Measurements from ENCODE around the gene SUV39H1. TPM values are rescaled to one million over a fixed set of nuclear protein-coding genes. Genes with fewer than 3 reads are reported as not detected.
"Not testable (repeated sequence)": the region's sequence is repeated elsewhere in the genome, so short reads cannot be mapped to it uniquely, and the experiment has no call there.

Gene SUV39H1
- total RNA-seq, 1 donor from 2014 or later = 1.9 TPM

GRCh38 chrX:48685416-48685815 lies 11.1 kb upstream of the SUV39H1 start:
- DNase-seq (ENCODE audit: low read depth) = no peak

DNA sequence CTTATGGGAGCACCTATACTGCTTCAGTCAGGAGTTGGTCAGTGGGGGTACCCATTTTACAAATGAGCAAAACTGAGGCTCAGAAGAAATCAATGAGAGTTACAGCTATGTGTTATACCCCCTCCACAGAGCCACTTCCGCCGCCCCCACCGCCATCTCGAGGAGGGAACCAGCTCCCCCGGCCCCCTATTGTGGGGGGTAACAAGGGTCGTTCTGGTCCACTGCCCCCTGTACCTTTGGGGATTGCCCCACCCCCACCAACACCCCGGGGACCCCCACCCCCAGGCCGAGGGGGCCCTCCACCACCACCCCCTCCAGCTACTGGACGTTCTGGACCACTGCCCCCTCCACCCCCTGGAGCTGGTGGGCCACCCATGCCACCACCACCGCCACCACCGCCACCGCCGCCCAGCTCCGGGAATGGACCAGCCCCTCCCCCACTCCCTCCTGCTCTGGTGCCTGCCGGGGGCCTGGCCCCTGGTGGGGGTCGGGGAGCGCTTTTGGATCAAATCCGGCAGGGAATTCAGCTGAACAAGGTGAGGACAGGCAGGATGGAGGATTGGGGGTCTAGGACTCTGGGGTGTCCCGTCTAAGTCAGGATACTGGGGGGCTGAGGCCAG lies 7.9 kb upstream of the SUV39H1 start:
- no peak for DNase-seq (ENCODE audit: low read depth)

DNA sequence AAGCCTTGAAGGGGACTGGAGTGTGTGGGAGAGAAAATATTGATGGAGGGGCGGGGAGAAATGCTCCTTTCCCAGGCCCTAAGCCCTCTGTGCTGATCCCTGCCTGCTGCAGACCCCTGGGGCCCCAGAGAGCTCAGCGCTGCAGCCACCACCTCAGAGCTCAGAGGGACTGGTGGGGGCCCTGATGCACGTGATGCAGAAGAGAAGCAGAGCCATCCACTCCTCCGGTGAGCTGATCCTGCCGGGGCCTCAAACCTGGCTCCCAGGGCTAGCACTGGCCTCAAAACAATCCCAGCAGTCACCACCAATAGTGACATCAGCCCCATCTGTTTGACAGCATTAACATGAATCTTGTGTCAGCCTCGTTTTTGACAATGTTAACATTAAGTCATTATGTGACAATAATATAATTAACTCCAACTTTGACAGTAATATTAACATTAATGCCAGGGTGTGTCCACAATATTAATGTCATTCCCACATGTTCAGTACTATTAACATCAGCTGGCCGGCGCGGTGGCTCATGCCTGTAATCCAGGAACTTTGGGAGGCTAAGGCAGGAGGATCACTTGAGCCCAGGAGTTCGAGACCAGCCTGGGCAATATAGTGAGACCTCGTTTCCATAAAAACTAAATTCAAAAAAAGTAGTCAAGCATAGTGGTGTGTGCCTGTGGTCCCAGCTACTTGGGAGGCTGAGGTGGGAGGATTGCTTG lies 7.2 kb upstream of the SUV39H1 start:
- DNase-seq (ENCODE audit: low read depth) = no peak

- not testable (repeated sequence) for DNase-seq (ENCODE audit: low read depth)
Observed at GRCh38 chrX:48691746-48692145, 4.8 kb upstream of the SUV39H1 start.

GRCh38 chrX:48694776-48695533 lies 1.6 kb upstream of the SUV39H1 start:
- DNase-seq (ENCODE audit: low read depth) = no peak

GRCh38 chrX:48695534-48695896 lies 1.0 kb upstream of the SUV39H1 start:
- peak; percentile 22 for DNase-seq (ENCODE audit: low read depth)

DNA sequence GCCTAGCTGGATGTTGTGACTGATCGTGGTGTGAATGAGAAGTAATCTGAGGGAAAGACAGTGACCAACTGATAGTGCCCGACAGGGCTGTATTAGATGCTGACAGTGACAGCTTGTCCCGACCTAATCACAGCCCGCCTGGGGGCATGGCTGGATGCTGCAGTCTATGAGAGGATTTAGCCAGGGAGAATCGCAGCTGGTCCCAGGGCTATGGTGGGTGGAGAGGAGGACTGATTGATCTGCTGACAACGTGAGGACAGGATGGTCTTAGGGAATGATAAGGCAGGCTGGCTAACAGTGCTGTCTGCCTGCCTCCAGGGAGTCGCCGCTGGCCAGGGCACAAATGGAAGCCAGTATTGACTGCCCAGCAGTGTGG lies 621 bp upstream of the SUV39H1 start:
- DNase-seq (ENCODE audit: low read depth) = no peak

GRCh38 chrX:48696909-48697727 lies 584 bp downstream of the SUV39H1 start:
- no peak for DNase-seq (ENCODE audit: low read depth)

DNA sequence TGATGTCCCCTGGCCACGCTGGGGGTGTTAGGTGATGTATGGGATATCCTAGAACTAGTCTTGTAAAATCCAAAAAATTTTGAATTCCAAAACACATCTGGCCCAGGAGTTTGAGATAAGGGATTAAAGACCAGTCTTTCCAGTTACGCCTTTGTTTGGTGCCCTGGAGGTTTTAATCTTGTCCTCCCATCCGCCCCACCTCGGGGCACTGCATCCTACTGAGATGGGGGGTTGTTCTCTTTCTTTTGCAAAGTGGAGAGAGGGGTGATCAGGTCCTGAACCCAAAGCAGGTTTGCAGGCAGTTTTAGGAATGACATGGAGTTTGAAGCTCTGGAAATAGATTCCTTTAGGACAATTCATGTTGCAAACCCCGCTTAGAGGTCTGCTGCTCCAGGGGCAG lies 1.8 kb downstream of the SUV39H1 start:
- DNase-seq (ENCODE audit: low read depth) = no peak

- DNase-seq (ENCODE audit: low read depth) = no peak
Observed at GRCh38 chrX:48700246-48700645, 3.7 kb downstream of the SUV39H1 start.

- DNase-seq (ENCODE audit: low read depth) = no peak
Observed at GRCh38 chrX:48700951-48701653, 4.6 kb downstream of the SUV39H1 start.

GRCh38 chrX:48702032-48702431 lies 5.5 kb downstream of the SUV39H1 start:
- no peak for DNase-seq (ENCODE audit: low read depth)

DNA sequence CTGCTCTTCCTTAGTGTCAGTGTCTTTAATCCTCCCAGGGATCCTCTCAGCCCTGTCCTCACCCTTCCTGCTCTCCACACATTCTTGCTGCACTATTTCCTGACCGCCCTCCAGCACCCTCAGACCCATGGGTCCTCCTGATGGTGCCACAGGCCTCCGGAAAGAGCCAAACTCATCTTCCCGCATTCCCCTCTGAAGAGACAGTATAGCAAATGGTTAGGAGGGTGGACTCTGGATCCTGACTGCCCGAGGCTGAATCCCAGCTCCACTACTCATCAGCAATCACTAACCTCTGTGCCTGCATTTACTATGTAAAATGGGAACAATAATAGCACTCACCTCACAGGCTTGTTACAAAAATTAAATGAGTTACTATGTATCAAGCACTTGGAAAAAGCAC lies 6.2 kb downstream of the SUV39H1 start:
- DNase-seq (ENCODE audit: low read depth) = no peak

- no peak for DNase-seq (ENCODE audit: low read depth)
Observed at GRCh38 chrX:48703228-48703627, 6.7 kb downstream of the SUV39H1 start.

GRCh38 chrX:48703642-48704481 lies 7.3 kb downstream of the SUV39H1 start:
- peak; percentile 43 for DNase-seq (ENCODE audit: low read depth)

- no peak for DNase-seq (ENCODE audit: low read depth)
Observed at GRCh38 chrX:48705871-48706270, 9.3 kb downstream of the SUV39H1 start.

GRCh38 chrX:48709522-48710112 lies 13.1 kb downstream of the SUV39H1 start:
- no peak for DNase-seq (ENCODE audit: low read depth)

DNA sequence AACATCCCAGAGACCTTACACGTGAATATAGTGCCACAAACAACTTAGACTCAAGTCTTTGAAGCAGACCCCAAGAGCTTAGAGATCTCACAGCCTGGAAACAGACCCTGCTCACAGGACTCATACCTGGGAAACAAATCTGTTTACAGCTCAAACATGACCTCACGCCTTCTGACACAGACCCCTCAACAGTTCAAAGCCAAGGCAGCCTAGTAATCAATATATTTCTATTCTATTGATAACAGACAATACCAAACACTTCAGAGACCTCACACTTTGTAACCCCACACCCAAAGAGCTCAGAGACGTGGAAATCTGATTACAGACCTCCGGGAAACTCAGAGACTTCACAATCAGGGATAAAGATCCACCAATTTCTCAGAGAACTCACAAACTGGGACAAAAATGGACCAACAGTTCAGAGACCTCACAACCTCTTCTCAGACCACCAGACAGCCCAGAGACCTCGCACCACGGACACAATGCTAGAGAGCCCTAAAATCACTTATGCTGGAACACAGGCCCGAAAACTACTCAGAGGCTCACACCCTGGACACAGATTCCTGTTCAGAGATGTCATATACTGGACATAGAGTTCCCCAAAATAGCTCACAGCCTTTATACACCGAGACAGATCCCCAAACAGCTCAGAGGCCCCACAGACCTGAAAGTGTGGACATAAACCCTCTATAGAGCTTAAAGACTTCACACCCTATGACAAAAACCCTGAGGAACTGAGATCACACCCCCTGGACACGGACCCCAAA lies 14.8 kb downstream of the SUV39H1 start:
- no peak for DNase-seq (ENCODE audit: low read depth)

GRCh38 chrX:48711929-48712505 lies 15.5 kb downstream of the SUV39H1 start:
- DNase-seq (ENCODE audit: low read depth) = no peak

Data from renal cortical epithelial cell (primary cell).